GM21723 (cell line): ENCODE data around the gene SNAI3.
"Not testable (repeated sequence)": the region's sequence is repeated elsewhere in the genome, so short reads cannot be mapped to it uniquely, and the experiment has no call there.

Experiments
- ATAC-seq: cut with Tn5 transposase; IDR thresholded peaks from one replicate; pipeline ENCODE4 v1.9.1; 2021; ENCODE audit warnings: mild to moderate bottlenecking, moderate library complexity; ENCODE audit not compliant: unreplicated experiment

The SNAI3 gene

DNA sequence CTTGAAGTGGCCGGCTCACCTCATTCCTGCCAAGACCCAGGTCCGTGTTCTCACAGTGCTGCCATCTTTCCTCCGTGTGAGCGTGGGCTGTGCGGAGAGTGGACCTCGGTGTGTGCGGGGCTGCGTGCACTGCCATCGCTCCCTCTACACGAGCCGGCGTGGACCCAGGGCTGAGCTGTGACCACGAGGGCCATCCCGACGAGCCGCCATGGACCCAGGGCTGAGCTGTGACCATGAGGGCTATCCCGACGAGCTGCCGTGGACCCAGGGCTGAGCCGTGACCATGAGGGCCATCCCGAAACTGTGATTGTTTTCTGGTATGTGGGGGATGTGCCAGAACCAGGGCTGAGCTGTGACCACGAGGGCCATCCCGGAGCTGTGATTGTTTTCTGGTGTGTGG is 14.5 kb downstream of the SNAI3 start:
- no peak for ATAC-seq

DNA sequence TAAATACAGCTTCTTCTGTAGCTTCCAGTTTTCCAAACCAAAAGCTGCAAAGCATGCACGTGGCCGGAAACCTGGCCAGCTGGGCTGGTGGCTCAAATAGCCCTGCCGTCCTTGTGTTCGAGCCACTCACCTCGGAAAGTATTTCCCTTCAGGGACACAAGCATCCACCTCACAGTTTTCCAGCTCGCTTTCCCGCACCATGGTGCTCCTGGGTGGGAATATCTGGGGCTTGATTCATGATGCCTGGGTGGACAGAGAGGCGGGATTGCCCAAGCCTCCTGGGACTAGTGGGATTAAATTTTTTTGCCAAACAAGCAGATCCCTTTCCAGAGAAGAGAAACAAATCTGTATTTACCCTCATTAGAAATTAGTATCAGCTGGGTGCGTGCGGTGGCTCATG is 16.3 kb downstream of the SNAI3 start:
- ATAC-seq, result no peak

DNA sequence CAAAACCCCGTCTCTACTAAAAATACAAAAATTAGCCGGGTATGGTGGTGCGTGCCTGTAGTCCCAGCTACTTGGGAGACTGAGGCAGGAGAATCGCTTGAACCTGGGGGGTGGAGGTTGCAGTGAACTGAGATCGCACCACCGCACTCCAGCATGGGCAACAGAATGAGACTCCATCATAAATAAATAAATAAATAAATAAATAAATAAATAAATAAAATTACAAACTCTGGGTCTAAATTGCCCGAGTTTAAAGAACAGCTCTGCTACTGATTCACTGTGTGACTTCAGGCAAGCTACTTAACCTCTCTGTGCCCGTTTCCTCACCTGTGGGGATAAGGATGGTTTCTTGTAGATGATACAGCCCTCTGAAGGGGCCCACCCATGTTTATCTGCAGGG is 16.8 kb downstream of the SNAI3 start:
- ATAC-seq, result not testable (repeated sequence)

DNA sequence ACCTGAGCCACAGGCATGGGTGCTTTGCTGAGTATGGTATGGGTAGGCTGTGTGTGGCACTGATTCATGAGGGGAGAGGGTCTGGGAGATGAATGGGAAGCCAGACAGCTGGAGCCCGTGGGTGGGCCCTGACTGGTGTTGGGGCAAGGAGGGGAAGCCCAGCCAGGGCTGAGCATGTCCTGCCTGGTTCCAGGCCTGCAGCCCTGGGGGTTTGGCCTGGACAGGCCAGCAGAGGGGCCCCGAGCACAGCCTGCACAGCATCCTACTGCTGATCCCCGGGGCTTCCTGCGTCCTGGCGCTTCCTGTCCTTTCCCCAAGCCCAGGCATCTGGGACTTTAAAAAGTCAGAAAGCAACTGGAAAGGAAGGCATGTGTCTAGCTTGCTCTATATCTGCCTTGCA is 18.8 kb downstream of the SNAI3 start:
- ATAC-seq, result no peak

DNA sequence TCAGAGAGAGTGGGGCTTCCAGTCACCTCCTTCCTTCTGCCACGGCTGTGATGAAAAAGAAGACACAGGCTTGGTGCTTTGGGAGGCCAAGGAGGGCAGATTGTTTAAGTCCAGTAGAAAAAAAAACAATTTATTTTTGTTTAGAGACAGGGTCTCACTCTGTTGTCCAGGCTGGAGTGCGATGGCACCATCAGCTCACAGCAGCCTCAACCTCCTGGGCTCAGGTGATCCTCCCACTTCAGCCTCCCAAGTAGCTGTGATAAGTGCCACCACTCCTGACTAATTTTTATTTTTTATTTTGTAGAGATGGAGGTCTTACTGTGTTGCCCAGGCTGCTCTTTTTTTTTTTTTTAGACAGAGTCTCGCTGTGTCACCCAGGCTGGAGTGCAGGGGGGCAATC is 20.7 kb downstream of the SNAI3 start:
- ATAC-seq, result no peak

DNA sequence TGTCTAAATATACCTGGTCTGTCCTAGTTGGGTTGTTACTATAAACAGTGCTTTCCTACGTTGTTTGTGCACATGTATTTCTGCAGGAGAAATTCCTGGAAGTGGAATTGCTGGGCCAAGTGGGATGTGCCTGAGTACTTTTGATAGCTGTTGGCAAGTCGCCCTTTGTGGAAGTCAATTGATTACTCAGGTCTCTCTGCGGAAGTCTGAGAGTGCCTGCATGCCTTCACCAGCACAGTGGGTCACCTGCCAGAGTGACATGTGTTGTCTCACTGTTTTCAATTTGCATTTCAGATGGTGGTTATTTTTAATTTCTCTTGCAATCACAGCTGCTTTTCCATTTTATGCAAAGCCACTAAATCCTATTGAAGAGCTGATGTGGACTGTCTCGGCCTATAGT is 21.2 kb downstream of the SNAI3 start:
- no peak for ATAC-seq

DNA sequence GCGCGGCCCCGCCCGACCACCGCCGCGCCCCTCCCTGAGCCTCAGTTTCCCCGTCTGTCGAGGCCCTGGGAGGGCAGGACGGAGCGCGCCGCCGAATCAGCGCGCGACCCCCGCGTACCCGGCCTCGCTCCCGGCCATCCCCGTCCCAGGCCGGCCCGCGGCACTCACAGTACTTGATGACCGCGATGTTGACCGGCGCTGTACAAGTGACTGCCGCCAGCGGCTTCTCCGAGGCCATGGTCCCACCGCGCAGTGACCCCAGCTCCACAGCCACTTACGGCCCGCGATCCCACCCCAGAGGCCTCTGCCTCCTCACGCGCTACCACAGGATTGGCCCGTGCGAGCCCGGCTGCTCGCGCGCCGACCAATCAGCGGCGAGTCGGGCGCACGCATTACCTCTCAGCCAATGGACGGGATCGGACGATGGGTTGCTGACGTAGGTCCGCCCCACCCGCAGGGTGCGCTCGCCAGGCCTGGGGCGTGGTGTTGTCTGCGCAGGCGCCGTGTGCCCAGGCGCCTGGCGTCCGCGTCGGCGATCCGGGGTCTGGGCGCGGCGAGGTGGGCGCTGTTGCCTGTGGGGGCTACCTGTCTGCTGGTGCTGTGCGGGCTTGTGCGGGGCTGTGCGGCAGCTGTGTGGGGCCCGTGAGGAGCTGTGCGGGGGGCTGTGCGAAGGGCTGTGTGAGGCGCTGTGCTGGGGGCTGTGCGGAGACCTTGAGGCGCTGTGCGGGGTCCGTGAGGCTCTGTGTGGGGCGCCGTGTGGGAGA is 23.3 kb downstream of the SNAI3 start, which contains the start of gene MVD:
MVD (minus strand) TSS at position 249 of the 764 bp plus-strand sequence; CDS start at position 238, 11 bp downstream.
- ATAC-seq, result peak; percentile 89

DNA sequence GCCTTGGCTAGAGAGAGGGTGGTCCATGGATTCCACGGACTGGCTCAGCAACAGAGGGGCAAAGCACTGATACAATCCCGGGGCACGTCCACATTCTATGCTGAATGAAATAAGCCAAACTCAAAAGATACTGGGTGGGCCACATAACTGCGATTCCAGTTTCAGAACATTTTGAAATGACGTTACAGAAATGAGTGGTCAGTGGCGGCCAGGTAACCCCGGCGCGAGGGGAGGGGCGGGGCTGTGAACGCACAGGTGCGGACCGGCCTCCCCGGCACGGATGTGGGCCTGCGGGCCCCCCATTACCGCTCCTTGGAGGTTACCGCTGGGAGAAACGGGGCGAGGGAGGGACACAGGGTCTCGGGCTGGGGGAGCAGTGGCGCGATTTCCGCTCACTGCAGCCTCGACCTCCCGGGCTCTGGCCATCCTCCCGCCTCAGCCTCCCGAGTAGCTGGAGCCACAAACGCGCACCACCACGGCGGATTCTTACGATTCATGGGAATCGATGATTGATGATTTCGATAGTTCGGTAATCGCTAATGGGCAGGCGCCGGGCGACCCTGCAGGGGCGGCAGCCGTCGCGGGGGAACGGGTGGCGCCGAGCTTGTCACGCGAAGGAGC is 24.0 kb downstream of the SNAI3 start:
- ATAC-seq, result peak; percentile 5

DNA sequence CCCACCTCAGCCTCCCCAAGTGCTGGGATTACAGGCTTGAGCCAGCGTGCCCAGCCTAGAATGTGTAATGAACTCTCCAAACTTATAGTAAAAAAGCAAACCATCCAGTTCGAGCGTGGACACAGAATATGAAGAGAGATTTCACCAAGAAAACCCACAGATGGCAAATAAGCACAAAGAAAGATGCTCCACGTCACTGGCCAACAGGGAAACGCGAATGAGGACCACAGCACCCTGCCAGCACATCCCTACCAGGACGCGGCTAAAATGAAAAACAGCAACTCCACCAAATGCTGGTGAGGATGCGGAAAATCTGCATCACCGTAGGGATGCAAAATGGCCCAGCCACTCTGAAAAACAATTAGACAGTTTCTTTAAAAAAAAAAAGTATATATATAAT is 24.8 kb downstream of the SNAI3 start:
- ATAC-seq, result no peak

DNA sequence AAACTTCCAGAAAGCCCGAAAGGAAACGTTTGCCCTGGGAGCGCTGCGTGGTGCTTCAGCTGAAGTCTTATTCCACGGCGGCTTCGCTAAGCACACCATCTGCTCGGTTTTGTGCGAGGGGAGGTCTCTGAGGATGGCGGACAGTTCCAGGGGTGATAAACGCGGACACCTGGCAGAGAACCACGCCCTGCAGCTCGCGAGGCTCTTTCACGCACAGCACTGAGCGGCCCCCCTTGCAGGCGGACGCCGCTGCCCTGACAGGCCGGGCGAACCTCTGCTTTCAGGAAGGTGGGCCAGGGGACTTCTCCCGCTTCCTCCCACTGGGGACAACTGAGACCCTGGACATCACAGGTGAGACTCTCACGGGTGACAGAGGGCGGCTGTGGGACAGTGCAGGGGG is 27.1 kb downstream of the SNAI3 start:
- ATAC-seq, result no peak

DNA sequence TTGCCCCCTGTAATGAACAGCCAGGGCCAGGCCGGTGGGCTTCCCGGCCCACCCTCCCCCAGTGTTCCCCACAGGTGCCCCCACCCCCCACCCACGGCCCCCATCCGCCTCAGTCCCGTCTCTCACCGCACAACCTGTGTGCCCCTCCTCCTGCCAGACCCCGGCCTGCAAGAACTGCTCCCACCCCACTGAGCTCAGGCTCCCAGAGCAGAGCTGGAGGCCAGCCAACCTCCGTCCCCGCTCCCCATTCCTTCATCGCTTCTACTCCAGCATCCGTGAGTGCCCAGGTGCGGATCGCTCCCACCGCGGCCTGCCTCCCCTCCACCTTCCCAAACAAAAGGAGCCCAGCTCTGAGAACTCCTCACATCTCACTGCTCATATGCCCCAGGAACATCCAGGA is 27.6 kb downstream of the SNAI3 start:
- ATAC-seq, result no peak

DNA sequence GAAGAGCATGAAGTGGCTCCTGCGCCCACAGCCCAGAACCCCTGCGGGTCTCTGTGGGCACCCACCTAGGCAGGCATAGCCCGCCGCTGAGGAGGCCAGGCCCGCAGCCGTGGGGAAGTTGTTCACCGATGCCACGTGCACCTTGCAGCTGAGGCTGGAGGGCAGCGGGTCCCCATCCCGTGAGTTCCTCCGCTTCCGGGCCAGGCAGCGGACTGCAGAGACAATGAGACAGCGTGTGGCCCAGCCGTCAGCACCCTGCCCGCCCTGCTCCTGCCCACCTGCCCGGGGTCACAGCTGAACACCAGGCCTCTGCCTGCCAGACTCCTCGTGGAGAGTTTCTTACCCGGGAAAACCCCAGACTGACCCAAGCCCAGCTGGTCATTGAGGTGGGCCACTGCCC is 28.9 kb downstream of the SNAI3 start:
- no peak for ATAC-seq

DNA sequence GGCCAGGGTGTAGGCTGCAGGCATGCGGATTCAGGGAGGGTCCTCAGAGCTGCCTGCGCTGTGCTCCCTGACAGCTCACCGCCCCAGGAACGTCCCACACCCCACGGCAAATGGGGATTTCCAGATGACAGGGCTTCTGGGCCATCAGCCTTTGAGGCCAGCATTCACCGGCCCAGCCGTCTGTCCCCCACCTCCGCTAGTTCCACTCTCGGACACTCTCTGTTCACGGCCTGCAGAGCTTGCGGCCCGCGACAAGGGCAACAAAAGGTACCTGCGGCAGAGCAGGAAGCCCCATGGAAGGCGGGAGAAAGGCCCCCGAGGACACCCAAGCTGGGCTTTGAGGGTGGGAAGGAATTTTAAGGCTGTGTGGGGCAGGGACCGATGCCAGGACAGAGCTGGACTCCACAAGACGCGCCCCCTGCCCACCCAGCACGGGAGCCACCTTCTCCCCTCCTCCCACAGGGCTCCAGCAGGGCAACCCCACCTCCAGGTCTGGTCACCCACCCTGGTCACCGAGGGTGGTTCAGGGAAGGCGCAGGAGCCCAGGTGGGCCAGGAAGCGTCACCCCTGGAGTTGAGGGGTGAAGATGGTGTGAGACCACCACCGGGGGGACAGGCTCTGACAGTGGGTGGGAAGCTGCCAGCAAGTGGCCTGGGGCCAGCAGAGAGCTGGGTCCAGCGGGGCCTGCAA is 29.9 kb downstream of the SNAI3 start:
- ATAC-seq, result no peak

DNA sequence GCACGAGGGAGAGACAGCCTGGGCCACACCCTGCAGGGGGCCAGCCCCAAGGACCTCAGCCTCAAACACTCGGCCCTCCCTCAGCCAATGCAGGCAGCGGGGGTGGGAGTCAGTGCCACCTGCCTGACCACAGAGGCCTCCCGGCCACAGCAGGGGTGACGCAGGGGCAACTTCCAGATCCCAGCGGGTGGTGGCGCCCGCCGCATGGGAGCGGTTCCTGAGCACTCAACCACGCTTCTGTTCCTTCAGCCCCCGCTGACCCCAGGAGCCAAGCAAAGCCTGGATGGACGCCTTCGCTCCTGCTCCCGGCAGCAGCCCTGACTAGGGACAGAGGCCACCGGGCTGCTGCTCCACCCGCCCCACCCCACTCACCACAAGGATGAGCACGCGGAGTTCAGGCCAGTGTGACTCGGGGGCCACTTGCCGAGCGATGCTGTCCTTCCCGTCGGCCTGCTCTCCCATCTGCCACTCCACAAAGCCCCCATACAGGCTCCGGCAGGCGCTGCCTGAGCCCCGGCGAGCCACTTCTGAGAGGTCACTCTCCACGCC is 30.5 kb downstream of the SNAI3 start:
- ATAC-seq, result no peak

DNA sequence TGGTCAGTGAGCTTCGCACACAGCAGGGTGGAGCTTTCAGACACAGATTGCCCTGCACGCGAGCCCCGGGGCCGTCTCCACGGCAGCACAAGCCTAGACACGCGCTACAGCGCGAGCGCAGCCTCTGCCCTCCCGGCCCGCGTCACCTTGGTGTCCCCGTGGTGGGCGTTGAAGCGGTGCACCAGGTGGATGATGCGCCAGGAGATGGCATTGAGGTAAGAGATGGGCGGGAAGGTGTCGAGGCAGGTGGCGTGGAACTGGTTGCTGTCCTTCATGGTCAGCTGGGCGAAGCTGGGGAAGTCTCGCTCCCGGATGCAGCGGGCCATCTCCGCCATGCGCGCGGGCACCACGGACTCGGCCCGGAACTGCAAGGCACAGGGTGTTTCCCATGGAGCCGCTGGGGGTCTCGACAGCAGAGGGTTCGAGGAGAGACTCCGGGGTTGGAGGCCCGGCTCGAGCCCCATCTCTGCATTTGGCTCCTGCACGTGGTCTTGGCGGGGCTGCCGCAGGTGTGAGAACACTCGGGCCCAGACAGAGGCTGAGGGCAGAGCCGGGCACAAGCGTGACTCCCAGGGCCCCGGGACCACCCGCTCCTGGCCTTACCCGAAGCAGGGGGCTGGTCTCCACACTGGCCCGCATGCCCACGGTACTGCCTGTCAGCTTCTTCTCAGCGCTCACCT is 31.1 kb downstream of the SNAI3 start:
- ATAC-seq, result no peak

DNA sequence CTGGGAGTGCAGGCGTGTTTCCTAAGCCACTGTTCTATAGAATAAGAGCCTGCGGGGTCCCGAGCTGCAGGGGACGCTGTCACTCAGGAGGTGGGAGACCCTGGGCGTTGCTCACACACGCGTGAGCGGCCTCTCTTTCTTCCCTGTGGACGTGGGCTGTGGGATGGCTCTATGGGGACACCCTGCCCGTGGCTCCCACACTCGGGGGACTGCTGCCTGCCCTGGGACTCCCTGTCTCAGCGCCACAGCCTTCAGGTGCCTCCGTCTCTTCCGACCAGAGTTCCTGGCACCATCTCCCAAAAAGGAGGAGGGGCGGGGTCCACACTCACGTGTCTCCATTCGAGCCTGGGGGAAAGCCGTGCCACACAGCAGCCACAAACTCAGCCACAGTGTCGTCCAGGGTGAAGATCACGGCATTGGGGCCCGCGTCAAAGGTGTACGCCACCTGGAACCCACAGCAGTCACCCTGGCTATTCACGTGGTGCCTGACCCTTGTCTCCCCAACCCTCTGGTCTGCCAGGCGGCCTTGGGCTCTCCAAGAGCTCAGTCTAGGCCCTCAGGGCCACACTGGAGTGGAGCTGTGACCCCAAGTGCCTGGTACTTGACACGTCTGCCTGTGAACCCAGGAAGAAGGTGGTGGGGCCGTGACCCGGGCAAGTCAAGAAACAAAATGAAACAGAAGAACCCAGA is 31.8 kb downstream of the SNAI3 start:
- ATAC-seq, result no peak

DNA sequence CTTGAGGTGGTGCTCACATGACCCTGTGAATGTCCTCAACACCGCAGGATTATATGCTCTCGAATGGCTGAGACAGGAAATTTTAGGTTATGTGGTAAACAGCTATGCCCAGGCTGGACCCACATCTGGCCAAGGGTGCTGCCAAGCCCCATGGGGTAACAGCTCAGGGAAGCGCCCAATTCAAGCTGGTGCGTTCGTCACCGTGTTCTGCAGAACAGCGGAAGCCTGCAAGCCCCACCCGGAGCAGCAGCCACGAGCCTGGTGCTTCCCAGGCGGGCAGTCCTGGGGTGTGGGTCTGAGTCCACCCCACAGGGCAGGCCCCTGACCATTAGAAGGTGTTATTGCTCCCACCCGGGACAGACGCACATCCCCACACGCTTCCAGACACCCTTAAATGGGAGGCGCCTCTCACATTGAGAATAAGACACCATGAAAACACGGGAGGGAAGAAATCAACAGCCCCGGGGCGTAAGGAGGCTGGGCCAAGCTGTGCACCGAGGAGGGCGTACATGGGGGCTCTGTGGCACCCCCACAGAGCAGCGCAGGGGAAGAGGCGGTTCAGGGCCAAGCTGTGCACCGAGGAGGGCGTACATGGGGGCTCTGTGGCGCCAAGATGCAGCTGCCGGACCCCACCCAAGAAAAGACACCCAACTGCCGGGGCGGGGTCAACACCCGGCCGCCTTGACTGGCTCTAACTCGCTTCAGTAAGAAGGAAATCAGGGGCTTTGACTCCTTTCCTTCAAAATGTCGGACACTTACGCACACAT is 32.5 kb downstream of the SNAI3 start:
- ATAC-seq, result no peak

DNA sequence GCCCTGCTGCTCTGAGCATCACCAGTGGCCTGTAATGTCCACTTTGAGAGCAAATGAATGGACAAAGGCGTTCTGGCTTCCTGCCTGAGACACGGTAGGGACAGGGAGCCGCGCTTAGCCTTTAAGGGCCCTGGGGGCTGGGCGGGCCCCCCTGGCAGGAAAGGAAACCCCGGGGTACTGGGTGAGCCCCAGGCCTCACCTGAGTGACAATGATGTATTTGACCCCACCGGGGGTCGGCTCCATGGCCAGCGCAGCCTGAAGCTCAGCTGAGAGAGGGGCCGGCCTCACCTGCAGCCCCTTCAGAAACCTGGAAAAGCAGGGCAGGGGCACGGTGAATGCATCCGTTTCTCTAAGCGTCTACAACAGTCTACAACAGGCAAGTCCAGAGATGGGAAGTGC is 33.2 kb downstream of the SNAI3 start:
- no peak for ATAC-seq

DNA sequence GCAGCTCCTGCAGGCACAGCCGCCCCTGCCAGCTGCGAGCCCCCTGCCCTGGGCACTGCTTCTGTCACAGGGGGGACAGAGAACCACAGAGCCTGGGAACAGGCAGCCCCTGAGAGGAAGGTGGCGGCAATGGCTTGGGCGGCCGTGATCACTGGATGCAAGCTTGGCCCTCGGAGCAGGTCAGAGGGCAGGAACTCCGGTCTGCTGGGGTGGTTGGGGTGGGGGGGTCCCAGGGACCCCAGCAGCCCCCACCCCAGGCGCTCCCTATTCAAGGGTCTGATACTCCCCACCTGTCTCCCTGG is 33.6 kb downstream of the SNAI3 start:
- ATAC-seq, result no peak
